GM18502 (cell line): Measurements from ENCODE around the gene SERINC2.
"Not testable (repeated sequence)": the region's sequence is repeated elsewhere in the genome, so short reads cannot be mapped to it uniquely, and the experiment has no call there.

Source experiments
- ATAC-seq: cut with Tn5 transposase; IDR thresholded peaks from one replicate; pipeline ENCODE4 v1.9.1; 2021; ENCODE audit warnings: mild to moderate bottlenecking; ENCODE audit not compliant: unreplicated experiment, poor library complexity

SERINC2 gene

GRCh38 chr1:31431351-31432257 is 18.6 kb downstream of the SERINC2 start:
- ATAC-seq: not testable (repeated sequence)

- ATAC-seq: no peak
These were observed 19.8 kb downstream of the SERINC2 start for GRCh38 chr1:31432592-31433395.

- ATAC-seq: no peak
These were observed 20.4 kb downstream of the SERINC2 start for GRCh38 chr1:31433396-31433930.

GRCh38 chr1:31434101-31434871 is 21.3 kb downstream of the SERINC2 start:
- no peak for ATAC-seq

GRCh38 chr1:31434979-31435378 is 22.0 kb downstream of the SERINC2 start:
- no peak for ATAC-seq

- no peak for ATAC-seq
These were observed 22.7 kb downstream of the SERINC2 start for GRCh38 chr1:31435471-31436409.

- no peak for ATAC-seq
These were observed 23.8 kb downstream of the SERINC2 start for GRCh38 chr1:31436596-31437432.

GRCh38 chr1:31437433-31438037 is 24.5 kb downstream of the SERINC2 start:
- no peak for ATAC-seq

GRCh38 chr1:31439276-31439675 is 26.3 kb downstream of the SERINC2 start:
- ATAC-seq: no peak

GRCh38 chr1:31441073-31441472 is 28.1 kb downstream of the SERINC2 start:
- ATAC-seq: no peak

- no peak for ATAC-seq
These were observed 28.5 kb downstream of the SERINC2 start for GRCh38 chr1:31441558-31441957.

- ATAC-seq: no peak
These were observed 29.1 kb downstream of the SERINC2 start for GRCh38 chr1:31441970-31442647.

GRCh38 chr1:31442648-31442994 is 29.6 kb downstream of the SERINC2 start:
- no peak for ATAC-seq

- ATAC-seq: no peak
These were observed 30.7 kb downstream of the SERINC2 start for GRCh38 chr1:31443673-31444072.

- ATAC-seq: no peak
These were observed 31.9 kb downstream of the SERINC2 start for GRCh38 chr1:31444725-31445448.

GRCh38 chr1:31445951-31446350 is 32.9 kb downstream of the SERINC2 start:
- ATAC-seq: no peak

GRCh38 chr1:31447210-31447609 is 34.2 kb downstream of the SERINC2 start:
- no peak for ATAC-seq
